Upper lobe of left lung (tissue), 6 donors: Measurements from ENCODE around the gene ATP5PO. TPM values are rescaled to one million over a fixed set of nuclear protein-coding genes. Genes with fewer than 3 reads are reported as not detected.

Experiments
- ATAC-seq, 2 donors: fragments of 200-7000 bp; cut with Tn5 transposase; one replicate each; pipeline ENCODE4 v1.9.1; 2022; ENCODE audit warnings: mild to moderate bottlenecking in 2 of 2, moderate library complexity in 2 of 2; ENCODE audit not compliant: low FRiP score in 2 of 2
- DNase-seq, 2 donors: peaks; one replicate each; pipeline ENCODE4 v3.0.0-alpha.2; 2019 to 2020
- H3K27ac ChIP-seq, 4 donors: fragments of 200-600 bp; sonication (generic); one replicate each; pipeline ENCODE4 v1.5.1; 2016 to 2019
- H3K27me3 ChIP-seq, 4 donors: fragments of 200-600 bp; sonication (generic); one replicate each; pipeline ENCODE4 v1.5.1; 2017 to 2019
- H3K36me3 ChIP-seq, 4 donors: fragments of 200-600 bp; sonication (generic); one replicate each; pipeline ENCODE4 v1.5.1; 2016 to 2019
- H3K4me1 ChIP-seq, 4 donors: fragments of 200-600 bp; sonication (generic); one replicate each; pipeline ENCODE4 v1.5.1; 2018 to 2019
- H3K4me3 ChIP-seq, 4 donors: fragments of 200-600 bp; sonication (generic); one replicate each; pipeline ENCODE4 v1.5.1; 2017 to 2019; ENCODE audit warnings: mild to moderate bottlenecking in 2 of 4, moderate library complexity in 1 of 4
- H3K9me3 ChIP-seq, 4 donors: fragments of 200-600 bp; sonication (generic); one replicate each; pipeline ENCODE4 v1.5.1; 2018 to 2019
- EP300 ChIP-seq, 4 donors: sonication (generic); formaldehyde crosslinking; IDR thresholded peaks; one replicate each; pipeline ENCODE4 v1.5.1; 2017; ENCODE audit warnings: antibody characterized with exemption in 4 of 4, control low read depth in 2 of 4
- POLR2A ChIP-seq, 4 donors: fragments of 450-650 bp; IDR thresholded peaks; one replicate each; pipeline ENCODE4 v1.5.1; 2016 to 2017; ENCODE audit warnings: antibody characterized with exemption in 4 of 4, mild to moderate bottlenecking in 2 of 4
- POLR2AphosphoS5 ChIP-seq, 2 donors: sonication (generic); formaldehyde crosslinking; IDR thresholded peaks; one replicate each; pipeline ENCODE4 v1.5.1; 2017; ENCODE audit warnings: antibody characterized with exemption in 2 of 2
- WGBS, 2 donors: methylation state at CpG; one replicate each; pipeline ENCODE4 v1.1.5; 2017 to 2018; 5-methylcytosine and 5-hydroxymethylcytosine counted together
- total RNA-seq, 6 donors: library from RNA; depleted of rRNA in 4 of 6; stranded (reverse); fragments of >200 nt in 4 of 6; gene quantifications; one replicate each; pipeline versions ENCODE4 v1.1.0 to v1.2.1, GENCODE V29; 2016 to 2021
- TF ChIP-seq, protein P1 (sequence below), 6 experiments: fragments of 450-650 bp in 4 of 6; fragments of 200-600 bp in 2 of 6; sonication (generic) in 2 of 6; IDR thresholded peaks; one replicate each; pipeline ENCODE4 v1.5.1; 2016 to 2019; ENCODE audit warnings: antibody characterized with exemption in 6 of 6
- donor health status: DM: no; HTN: no; CAD: no; lungs with moderate emphysema.
- donor health status: DM: no; HTN: yes; CAD: no; lungs with severe emphysema.

Gene ATP5PO
- total RNA-seq, 6 donors from 2014 or later, result 37.7 to 131 (median 102) TPM

DNA sequence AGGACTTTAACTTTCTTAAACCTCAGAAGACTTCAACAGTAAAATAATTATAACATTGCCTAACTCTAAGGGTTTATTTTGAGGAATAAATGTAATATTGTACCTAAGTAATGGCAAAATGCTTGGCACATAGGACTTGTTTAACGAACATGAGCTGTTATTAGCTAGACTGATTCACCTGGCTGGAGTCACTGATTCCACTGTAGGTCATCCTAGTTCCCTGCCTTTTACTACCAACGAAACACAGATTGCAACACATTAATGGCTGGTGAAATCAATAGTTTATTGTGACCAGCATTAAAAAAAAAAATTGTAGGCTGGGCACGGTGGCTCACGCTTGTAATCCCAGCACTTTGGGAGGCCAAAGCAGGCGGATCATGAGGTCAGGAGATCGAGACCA lies 45.5 kb upstream of the ATP5PO start:
- ATAC-seq (no peak), DNase-seq (no peak)
- H3K4me1 ChIP-seq, result no peaks in the 10 kb centered on the region
- H3K27me3 ChIP-seq, result no peaks in the 10 kb centered on the region
- no peaks in the 10 kb centered on the region for H3K36me3 ChIP-seq
- no peak overlapping the region for H3K27ac ChIP-seq
- no peak overlapping the region for H3K4me3 ChIP-seq
- 81 to 83% methylated on average over 6 of the region's 6 CpGs for WGBS, 2 donors
- H3K9me3 ChIP-seq, result peaks cover 0 to 11% (median 3%) of the 10 kb centered on the region in 4 donors
- no peak for TF ChIP-seq POLR2A (IDR thresholded peaks at IDR 0.05)
- TF ChIP-seq, protein P1, sequence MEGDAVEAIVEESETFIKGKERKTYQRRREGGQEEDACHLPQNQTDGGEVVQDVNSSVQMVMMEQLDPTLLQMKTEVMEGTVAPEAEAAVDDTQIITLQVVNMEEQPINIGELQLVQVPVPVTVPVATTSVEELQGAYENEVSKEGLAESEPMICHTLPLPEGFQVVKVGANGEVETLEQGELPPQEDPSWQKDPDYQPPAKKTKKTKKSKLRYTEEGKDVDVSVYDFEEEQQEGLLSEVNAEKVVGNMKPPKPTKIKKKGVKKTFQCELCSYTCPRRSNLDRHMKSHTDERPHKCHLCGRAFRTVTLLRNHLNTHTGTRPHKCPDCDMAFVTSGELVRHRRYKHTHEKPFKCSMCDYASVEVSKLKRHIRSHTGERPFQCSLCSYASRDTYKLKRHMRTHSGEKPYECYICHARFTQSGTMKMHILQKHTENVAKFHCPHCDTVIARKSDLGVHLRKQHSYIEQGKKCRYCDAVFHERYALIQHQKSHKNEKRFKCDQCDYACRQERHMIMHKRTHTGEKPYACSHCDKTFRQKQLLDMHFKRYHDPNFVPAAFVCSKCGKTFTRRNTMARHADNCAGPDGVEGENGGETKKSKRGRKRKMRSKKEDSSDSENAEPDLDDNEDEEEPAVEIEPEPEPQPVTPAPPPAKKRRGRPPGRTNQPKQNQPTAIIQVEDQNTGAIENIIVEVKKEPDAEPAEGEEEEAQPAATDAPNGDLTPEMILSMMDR (IDR thresholded peaks at IDR 0.05), result no peak
- no peak for TF ChIP-seq EP300 (IDR thresholded peaks at IDR 0.05)
- TF ChIP-seq POLR2AphosphoS5 (IDR thresholded peaks at IDR 0.05), result no peak

DNA sequence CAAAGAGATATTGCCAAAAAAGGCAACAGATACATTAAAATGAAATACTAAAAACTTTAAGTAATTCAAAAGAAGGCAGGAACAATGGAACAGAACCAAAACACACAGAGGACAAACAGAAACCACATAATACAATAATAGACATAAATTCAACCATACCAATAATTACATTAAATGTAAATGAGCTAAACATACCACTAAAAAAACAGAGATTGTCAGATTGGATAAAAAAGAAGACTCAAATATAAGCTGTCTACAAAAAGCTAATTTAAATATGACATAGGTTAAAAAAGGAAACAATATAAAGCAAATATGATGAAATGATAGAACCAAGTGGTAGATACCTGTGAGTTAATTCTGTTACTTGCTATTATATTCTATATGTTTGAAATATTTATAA lies 44.1 kb upstream of the ATP5PO start:
- TF ChIP-seq POLR2AphosphoS5 (IDR thresholded peaks at IDR 0.05), result no peak
- no peak for TF ChIP-seq EP300 (IDR thresholded peaks at IDR 0.05)
- no peak for TF ChIP-seq POLR2A (IDR thresholded peaks at IDR 0.05)
- TF ChIP-seq, protein P1 (IDR thresholded peaks at IDR 0.05), result no peak
- H3K36me3 ChIP-seq, result no peaks in the 10 kb centered on the region
- no peak for ATAC-seq

DNA sequence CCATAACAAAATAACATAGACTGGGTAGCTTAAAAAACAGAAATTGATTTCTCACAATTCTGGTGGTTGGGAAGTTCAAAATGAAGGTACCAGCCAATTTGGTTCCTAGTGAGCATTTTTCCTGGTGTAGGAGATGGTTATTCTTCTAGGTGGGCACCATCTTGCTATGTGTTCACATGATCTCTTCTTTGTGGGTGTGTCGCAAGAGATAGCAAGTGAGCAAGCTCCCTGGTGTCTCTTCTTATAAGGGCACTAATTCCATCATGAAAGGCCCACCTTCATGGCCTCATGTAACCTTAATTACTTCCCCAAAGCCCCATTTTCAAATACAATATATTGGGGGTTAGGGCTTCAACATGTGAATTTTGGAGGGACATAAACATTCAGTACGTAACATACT lies 38.8 kb upstream of the ATP5PO start:
- 91 to 98% methylated on average over 2 of the region's 2 CpGs for WGBS, 2 donors
- Histone ChIP-seq H3K9me3 (peaks cover 0 to 4% (median under 1%) of the 10 kb centered on the region in 4 donors), H3K4me1 (no peaks in the 10 kb centered on the region), H3K36me3 (no peaks in the 10 kb centered on the region), H3K27me3 (no peaks in the 10 kb centered on the region), H3K27ac (no peak overlapping the region), H3K4me3 (no peak overlapping the region)
- TF ChIP-seq POLR2A (IDR thresholded peaks at IDR 0.05), result no peak
- no peak for TF ChIP-seq POLR2AphosphoS5 (IDR thresholded peaks at IDR 0.05)
- TF ChIP-seq, protein P1 (IDR thresholded peaks at IDR 0.05), result no peak
- no peak for TF ChIP-seq EP300 (IDR thresholded peaks at IDR 0.05)
- ATAC-seq (no peak), DNase-seq (no peak)

More for the DNA sequence above, 44.1 kb upstream of the ATP5PO start:
- DNase-seq, result no peak
- Histone ChIP-seq H3K4me3 (no peak overlapping the region), H3K9me3 (peaks cover 0 to 11% (median 3%) of the 10 kb centered on the region in 4 donors), H3K27me3 (no peaks in the 10 kb centered on the region), H3K27ac (no peak overlapping the region), H3K4me1 (no peaks in the 10 kb centered on the region)

DNA sequence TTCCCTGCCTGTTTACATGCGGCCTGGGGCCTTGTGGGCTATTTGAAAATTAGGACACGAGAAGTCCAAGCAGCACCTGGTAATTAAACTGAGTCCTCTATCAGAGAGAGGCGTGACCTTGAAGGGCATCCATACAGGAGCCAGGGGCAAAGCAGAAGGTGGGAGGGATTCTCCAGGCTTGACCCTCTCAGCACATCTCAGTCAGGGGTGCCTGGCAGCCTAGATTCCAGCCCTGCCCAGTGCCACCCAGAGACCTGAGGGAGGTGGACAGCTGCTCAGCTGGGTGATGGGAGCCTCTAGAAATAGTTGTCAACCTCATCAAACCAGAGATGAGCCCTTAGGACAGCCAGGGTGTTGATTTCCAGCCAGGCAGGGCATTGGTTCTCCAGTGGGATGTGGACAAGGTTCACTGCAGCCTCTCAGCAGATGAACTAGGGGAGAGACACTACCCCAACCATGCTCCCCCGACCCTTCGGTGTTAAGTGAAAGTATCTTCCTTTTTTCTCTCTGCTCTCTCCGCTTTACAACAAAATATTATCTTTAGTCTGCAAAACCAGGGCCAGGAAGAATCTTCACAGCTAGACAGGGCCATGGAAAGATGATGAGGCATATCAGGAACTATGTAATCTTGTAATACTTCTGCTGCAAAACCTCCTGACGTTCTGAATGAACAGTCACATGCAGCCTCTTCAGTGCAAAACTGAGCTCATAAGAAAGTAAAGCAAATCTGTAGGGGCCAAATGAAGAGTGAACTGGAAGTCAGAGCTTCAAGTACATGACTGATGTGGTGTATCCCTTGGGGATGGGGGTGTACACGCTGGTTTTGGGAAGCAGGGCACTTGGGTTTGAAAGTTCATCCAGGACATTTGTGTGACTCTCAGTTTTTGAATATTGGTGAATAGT lies 35.9 kb upstream of the ATP5PO start:
- Histone ChIP-seq H3K27ac (peak overlapping the region in 2 of 4 donors; percentile 26 to 49), H3K27me3 (no peaks in the 10 kb centered on the region), H3K4me3 (no peak overlapping the region), H3K4me1 (peaks cover 18 to 23% (median 21%) of the 10 kb centered on the region in 4 donors), H3K9me3 (no peaks in the 10 kb centered on the region), H3K36me3 (no peaks in the 10 kb centered on the region)
- DNase-seq, result no peak
- no peak for ATAC-seq
- TF ChIP-seq, protein P1 (IDR thresholded peaks at IDR 0.05), result no peak
- TF ChIP-seq POLR2A (IDR thresholded peaks at IDR 0.05) (no peak), EP300 (IDR thresholded peaks at IDR 0.05) (no peak), POLR2AphosphoS5 (IDR thresholded peaks at IDR 0.05) (no peak)
- WGBS, 2 donors, result 73 to 83% methylated on average over 5 to 8 of the region's 8 CpGs
